ENCODE data around the gene BCAS1. TPM values are rescaled to one million over a fixed set of nuclear protein-coding genes. Genes with fewer than 3 reads are reported as not detected.
"Not testable (repeated sequence)": the region's sequence is repeated elsewhere in the genome, so short reads cannot be mapped to it uniquely, and the experiment has no call there.

BCAS1 gene
- total RNA-seq, 4 donors from 2014 or later: 0.29 to 0.83 TPM; not detected in 2

DNA sequence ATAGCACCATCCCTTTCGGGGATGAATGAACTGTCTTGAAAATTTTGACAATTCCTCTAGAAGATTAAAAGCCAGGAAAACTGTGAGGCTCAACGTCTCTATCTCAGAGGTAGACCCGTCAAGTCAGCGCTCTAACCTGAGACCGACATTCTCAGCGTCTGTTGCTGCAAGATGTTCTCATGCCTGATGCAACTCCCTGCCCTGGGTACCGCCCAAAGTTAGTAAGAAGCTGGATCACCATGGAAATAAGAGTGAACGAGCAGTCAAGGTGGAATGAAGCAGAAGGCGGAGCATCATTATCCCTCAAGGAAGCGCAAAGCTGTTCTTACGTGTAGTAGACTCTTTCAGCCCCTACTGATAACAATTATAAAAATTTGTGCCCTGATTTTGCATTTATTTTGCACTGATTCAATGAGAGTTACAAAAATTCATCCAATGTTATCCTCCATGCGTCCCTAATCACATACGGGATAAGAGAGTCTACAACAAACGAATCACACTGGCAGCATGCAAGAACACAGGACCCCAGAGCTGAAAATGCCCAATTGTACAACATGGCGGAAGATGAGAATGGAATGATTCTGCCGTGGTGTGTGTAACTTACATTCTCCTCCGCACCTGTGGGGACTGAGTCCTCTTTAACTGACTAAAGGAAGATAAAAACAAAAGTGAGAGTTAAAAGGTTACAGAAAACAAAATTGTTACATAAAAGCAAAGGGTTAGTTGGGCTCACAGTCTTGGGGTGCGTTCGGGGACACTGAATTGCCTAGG is 95.4 kb downstream of the BCAS1 start:
- TF ChIP-seq, protein P1, sequence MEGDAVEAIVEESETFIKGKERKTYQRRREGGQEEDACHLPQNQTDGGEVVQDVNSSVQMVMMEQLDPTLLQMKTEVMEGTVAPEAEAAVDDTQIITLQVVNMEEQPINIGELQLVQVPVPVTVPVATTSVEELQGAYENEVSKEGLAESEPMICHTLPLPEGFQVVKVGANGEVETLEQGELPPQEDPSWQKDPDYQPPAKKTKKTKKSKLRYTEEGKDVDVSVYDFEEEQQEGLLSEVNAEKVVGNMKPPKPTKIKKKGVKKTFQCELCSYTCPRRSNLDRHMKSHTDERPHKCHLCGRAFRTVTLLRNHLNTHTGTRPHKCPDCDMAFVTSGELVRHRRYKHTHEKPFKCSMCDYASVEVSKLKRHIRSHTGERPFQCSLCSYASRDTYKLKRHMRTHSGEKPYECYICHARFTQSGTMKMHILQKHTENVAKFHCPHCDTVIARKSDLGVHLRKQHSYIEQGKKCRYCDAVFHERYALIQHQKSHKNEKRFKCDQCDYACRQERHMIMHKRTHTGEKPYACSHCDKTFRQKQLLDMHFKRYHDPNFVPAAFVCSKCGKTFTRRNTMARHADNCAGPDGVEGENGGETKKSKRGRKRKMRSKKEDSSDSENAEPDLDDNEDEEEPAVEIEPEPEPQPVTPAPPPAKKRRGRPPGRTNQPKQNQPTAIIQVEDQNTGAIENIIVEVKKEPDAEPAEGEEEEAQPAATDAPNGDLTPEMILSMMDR (IDR thresholded peaks at IDR 0.05): no peak
- TF ChIP-seq POLR2A (IDR thresholded peaks at IDR 0.05): no peak
- no peak overlapping the region for H3K27ac ChIP-seq
- no peaks in the 10 kb centered on the region for H3K36me3 ChIP-seq
- no peaks in the 10 kb centered on the region for H3K9me3 ChIP-seq
- H3K4me3 ChIP-seq: no peak overlapping the region
- no peaks in the 10 kb centered on the region for H3K4me1 ChIP-seq
- peak in 1 of 2 donors; percentile 46 for DNase-seq
- intact Hi-C loops (cut with DNase I; ENCODE audit: low total_unique reads): no loop called here
- no peaks in the 10 kb centered on the region for H3K27me3 ChIP-seq

DNA sequence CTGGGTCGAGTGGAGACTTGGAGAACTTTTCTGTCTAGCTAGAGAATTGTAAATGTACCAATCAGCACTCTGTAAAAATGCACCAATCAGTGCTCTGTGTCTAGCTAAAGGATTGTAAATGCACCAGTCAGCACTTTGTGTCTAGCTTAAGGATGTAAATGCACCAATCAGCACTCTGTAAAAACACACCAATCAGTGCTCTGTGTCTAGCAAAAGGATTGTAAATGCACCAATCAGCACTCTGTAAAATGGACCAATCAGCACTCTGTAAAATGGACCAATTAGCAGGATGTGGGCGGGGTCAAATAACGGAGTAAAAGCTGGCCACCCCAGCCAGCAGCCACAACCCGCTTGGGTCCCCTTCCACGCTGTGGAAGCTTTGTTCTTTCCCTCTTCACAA is 96.5 kb downstream of the BCAS1 start:
- intact Hi-C loops (cut with DNase I; ENCODE audit: low total_unique reads); H3K36me3 ChIP-seq; H3K27ac ChIP-seq; H3K4me1 ChIP-seq; H3K4me3 ChIP-seq; H3K27me3 ChIP-seq; DNase-seq; H3K9me3 ChIP-seq: not testable (repeated sequence)

DNA sequence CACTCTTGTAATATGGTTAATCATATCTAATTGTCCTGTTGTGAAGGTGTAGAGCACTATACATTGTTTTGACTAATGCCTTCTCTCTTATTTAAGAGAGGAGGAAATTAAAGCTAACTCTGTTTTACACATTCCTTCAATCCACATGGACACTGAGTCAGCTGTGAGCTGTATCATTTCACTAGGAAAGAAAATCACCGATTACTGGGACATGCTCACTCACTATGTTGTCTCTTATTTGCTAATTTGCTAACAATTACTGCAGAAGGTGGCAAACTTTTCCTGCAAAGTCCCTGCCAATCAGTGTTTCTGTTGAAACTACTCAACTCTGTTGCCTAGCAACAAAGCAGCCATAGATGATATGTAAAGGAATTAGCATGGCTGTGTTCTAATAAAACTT is 98.2 kb downstream of the BCAS1 start:
- Histone ChIP-seq H3K4me3 (no peak overlapping the region), H3K36me3 (no peaks in the 10 kb centered on the region), H3K27me3 (no peaks in the 10 kb centered on the region), H3K9me3 (no peaks in the 10 kb centered on the region), H3K27ac (no peak overlapping the region), H3K4me1 (no peaks in the 10 kb centered on the region)
- TF ChIP-seq POLR2A (IDR thresholded peaks at IDR 0.05): no peak
- TF ChIP-seq, protein P1 (IDR thresholded peaks at IDR 0.05): no peak
- intact Hi-C loops (cut with DNase I; ENCODE audit: low total_unique reads): no loop called here
- no peak for DNase-seq

- no peaks in the 10 kb centered on the region for H3K36me3 ChIP-seq
- no peaks in the 10 kb centered on the region for H3K9me3 ChIP-seq
- intact Hi-C loops (cut with DNase I; ENCODE audit: low total_unique reads): no loop called here
- H3K27ac ChIP-seq: no peak overlapping the region
- no peak for TF ChIP-seq POLR2A (IDR thresholded peaks at IDR 0.05)
- TF ChIP-seq, protein P1 (IDR thresholded peaks at IDR 0.05): no peak
- no peaks in the 10 kb centered on the region for H3K4me1 ChIP-seq
- no peak overlapping the region for H3K4me3 ChIP-seq
- no peaks in the 10 kb centered on the region for H3K27me3 ChIP-seq
- no peak for DNase-seq
These were observed 99.2 kb downstream of the BCAS1 start for GRCh38 chr20:53971096-53971683.

DNA sequence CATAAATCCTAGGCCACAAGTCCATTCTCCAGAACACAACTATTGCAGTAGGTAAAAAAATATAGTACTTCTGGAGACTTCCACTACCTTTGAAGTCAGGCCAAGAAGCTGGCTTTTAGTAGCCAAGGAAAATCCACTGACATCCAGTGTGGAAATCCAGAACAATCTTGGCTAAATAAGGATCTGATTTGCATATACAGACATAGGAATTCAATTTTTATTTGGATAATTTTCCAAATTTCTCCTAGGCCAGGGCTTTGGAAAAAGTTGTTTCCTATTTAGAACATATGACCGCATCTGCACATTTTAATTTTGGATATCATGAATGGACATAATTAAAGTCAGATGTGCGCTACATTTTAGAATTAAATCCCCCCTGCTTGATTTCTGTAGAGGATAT is 100.2 kb downstream of the BCAS1 start:
- H3K9me3 ChIP-seq: no peaks in the 10 kb centered on the region
- intact Hi-C loops (cut with DNase I; ENCODE audit: low total_unique reads): no loop called here
- no peaks in the 10 kb centered on the region for H3K36me3 ChIP-seq
- TF ChIP-seq, protein P1 (IDR thresholded peaks at IDR 0.05): no peak
- no peak for TF ChIP-seq POLR2A (IDR thresholded peaks at IDR 0.05)
- no peak overlapping the region for H3K4me3 ChIP-seq
- no peaks in the 10 kb centered on the region for H3K4me1 ChIP-seq
- no peaks in the 10 kb centered on the region for H3K27me3 ChIP-seq
- no peak overlapping the region for H3K27ac ChIP-seq
- DNase-seq: no peak
